Rectal smooth muscle tissue (tissue), 1 donor: Measurements from ENCODE around the gene ENTHD1.

ENCODE experiments used
- H3K27ac ChIP-seq: one replicate; pipeline ENCODE4 v1.7.0; 2013; ENCODE audit warnings: low read depth, low read length, inconsistent platforms
- H3K27me3 ChIP-seq: one replicate; pipeline ENCODE4 v1.7.0; 2013; ENCODE audit warnings: low read length; ENCODE audit not compliant: control insufficient read depth, insufficient read depth
- H3K36me3 ChIP-seq: one replicate; pipeline ENCODE4 v1.7.0; 2013; ENCODE audit warnings: low read length; ENCODE audit not compliant: control insufficient read depth, insufficient read depth
- H3K4me1 ChIP-seq: one replicate; pipeline ENCODE4 v1.7.0; 2013; ENCODE audit warnings: low read length; ENCODE audit not compliant: control insufficient read depth, insufficient read depth
- H3K4me3 ChIP-seq: one replicate; pipeline ENCODE4 v1.7.0; 2013; ENCODE audit warnings: low read length
- H3K9ac ChIP-seq: one replicate; pipeline ENCODE4 v1.7.0; 2013; ENCODE audit warnings: low read length

The ENTHD1 gene

DNA sequence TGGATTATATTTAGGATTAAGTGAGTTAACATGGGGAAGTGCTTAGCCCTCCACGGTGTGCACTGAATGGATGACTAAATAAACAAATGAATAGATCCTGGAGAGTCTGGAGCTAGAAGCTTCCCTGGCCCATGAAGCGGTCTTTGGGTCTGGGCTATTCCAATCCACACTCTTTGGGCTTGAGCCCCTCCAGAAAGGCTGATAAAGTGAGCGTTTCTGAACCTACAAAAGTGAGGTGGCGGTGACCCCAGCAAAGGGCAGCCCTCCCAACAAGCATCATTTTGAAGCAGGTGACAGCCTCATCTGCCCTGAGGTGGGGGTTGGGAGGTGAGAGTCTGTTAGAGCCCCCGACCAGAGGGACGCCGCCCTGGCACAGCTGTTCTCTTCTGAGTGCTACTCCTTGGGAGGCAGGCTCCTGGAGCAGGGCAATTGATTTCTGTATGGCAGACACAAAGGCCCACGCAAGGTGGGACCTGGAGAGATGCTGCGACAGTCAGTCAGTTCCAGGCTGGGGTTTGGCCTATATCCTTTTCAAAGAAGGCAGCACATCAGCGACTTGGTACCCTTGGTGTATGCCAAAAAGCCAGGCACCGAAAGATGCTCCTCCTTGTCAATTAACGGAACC, 165.2 kb downstream of the ENTHD1 start:
- H3K36me3 ChIP-seq: no peaks in the 10 kb centered on the region
- no peaks in the 10 kb centered on the region for H3K27me3 ChIP-seq
- no peaks in the 10 kb centered on the region for H3K4me1 ChIP-seq
- no peak overlapping the region for H3K4me3 ChIP-seq
- no peak overlapping the region for H3K9ac ChIP-seq
- no peak overlapping the region for H3K27ac ChIP-seq

DNA sequence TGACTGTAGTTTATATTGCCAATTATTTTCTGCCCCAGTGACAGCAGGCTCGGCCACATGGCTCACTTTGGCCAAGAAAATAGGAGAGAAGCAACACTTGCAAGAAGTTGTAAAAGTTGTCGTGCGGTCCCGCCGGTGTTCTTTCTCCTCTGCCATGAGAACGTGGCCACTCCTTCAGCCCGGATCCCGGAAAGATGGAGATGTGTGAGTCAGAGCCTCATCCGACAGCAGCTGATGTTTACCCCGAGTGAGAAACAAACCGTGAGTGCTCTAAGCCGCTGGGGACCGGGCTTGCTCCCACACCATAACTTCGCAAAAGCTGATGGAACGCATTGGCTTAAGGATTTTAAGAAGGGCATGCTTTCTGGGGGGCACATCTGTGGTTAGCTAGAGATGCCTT, 166.0 kb downstream of the ENTHD1 start:
- Histone ChIP-seq H3K4me1 (no peaks in the 10 kb centered on the region), H3K9ac (no peak overlapping the region), H3K27me3 (no peaks in the 10 kb centered on the region), H3K4me3 (no peak overlapping the region), H3K27ac (no peak overlapping the region), H3K36me3 (no peaks in the 10 kb centered on the region)

DNA sequence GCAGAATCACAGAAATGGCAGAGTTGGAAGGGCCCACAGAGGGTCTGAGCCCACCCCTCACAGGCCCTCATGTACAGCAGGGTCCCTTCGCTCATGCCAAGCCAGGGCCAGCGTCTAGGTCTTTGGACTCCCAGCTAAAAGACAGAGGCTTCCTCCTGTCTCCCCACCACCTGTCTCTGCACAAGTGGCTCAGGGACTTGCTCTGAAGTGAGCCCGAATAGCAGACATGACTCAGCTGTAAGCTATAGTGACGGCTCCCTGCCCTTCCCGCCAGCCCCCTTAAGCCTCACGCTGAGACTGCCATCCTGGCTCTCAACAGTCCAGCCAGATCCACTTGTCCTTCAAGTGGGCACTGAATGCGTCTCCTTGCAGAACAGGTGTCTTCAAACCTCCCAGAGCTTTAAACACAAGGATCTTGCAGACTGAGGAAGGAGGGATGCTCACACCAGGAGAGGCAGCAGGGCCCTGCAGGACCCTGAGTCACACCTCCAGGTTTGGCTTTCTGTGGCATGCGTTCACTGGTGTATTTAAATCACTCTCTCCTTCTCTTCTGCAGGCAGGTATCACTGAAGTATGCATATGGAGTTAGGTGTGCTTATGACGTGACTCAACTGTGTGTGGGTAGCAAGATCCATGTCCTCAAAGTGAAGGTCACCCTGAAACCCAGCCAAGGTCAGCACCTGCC, 168.1 kb downstream of the ENTHD1 start:
- Histone ChIP-seq H3K4me1 (no peaks in the 10 kb centered on the region), H3K4me3 (no peak overlapping the region), H3K9ac (no peak overlapping the region), H3K36me3 (no peaks in the 10 kb centered on the region), H3K27ac (no peak overlapping the region), H3K27me3 (no peaks in the 10 kb centered on the region)

DNA sequence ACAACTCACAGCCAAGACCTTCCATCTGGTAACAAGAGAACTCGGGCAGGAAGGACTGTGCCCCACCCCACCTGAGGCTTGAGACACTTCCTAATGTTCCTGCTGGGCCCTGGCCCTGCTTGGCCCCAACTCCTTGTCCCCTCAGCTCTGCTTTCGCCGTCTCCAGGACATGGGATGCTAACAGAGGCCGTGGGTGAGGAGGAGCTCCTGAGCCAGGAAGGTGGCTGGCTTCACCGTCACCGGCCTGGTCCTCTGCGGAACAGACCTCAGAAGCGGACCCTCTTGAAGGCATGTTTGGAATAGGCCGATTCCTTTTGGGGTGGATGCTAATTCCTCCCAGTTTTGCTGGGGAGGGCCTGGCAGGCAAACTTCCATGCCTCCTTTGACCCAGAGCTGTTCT, 168.7 kb downstream of the ENTHD1 start:
- Histone ChIP-seq H3K4me1 (no peaks in the 10 kb centered on the region), H3K9ac (no peak overlapping the region), H3K36me3 (no peaks in the 10 kb centered on the region), H3K27ac (no peak overlapping the region), H3K4me3 (no peak overlapping the region), H3K27me3 (no peaks in the 10 kb centered on the region)

DNA sequence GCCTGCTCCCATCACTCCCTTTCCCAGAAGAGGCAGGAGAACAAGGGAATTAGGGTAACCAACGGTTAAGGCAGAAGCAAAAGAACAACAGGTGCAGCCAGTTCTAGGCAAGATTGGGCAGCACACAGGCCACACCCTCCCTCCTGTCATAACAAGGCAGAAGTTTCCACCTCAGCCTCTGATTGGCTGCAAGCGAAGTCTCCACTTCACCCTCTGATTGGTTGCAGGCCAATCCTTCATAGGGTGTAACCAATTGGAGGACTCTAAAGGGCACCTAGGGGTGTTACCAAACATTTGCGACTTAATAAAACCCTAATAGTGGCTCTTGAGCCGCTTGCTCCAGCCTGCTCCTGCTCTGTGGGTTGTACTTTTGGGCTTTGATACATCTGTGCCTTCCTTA, 169.2 kb downstream of the ENTHD1 start:
- Histone ChIP-seq H3K4me1 (no peaks in the 10 kb centered on the region), H3K36me3 (no peaks in the 10 kb centered on the region), H3K4me3 (no peak overlapping the region), H3K9ac (no peak overlapping the region), H3K27ac (no peak overlapping the region), H3K27me3 (no peaks in the 10 kb centered on the region)

DNA sequence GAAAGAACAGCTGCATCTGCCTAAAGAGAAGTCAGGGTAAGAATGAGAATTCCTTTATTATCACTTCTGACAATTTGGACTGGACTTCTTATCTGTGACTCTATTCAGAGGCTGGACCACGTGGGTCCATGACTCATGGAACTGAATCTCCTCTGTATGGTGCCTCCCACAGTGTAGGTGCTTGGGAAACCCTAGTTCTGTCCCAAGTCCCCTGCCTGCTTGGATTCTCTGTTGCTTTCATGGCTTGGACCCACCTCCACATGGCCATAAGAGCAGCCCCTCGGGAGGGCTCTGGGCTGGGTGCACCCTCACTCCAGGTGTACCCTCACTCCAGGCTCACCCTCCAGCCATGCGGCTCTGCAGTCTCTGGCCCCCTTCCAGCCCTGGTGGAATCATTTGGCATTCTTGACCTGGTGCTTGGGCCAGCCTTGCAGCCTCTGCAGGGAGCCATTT, 169.6 kb downstream of the ENTHD1 start:
- Histone ChIP-seq H3K27ac (no peak overlapping the region), H3K4me1 (no peaks in the 10 kb centered on the region), H3K4me3 (no peak overlapping the region)

DNA sequence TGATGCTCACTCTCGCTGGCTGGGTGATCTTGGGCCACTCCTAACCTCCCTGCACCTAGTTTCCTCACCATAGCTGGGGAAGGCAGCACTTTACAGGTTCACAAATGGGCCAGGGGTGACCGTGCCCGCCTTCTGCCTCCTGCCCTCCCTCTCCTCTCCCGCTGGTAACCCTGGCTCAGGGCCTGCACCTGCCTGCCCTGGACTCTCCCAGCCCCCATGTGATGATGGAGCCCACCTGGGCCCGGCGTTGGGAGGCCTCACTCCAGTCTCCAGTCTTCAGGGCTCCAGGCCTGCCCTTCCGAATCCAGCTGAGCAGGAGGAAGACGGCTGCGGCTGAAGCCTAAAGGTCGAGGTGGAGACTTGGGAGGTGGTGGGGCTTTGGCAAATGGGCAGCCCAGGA, 170.1 kb downstream of the ENTHD1 start:
- Histone ChIP-seq H3K4me1 (no peaks in the 10 kb centered on the region), H3K36me3 (no peaks in the 10 kb centered on the region), H3K27ac (no peak overlapping the region), H3K9ac (no peak overlapping the region), H3K27me3 (no peaks in the 10 kb centered on the region), H3K4me3 (no peak overlapping the region)

More for the DNA sequence above, 169.6 kb downstream of the ENTHD1 start:
- Histone ChIP-seq H3K27me3 (no peaks in the 10 kb centered on the region), H3K36me3 (no peaks in the 10 kb centered on the region), H3K9ac (no peak overlapping the region)

DNA sequence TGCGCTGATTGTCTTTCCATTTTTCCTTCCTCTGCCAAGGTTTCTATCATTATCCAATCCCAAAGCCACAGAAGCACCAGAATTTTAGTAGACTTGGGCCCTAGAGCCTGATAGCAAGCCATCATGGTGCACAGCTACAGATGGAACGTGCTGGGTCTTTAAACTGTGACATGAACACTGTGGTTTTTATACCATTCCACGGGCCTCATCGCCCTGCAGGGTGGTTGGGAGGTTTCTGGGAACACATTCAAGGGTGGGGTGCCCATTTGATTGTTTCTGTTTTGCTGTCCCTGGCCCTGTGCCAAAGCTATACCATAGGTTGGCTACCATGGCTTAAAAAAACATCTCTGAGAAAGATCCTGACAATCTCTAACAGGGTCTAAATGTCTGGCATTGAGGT, 171.1 kb downstream of the ENTHD1 start:
- no peaks in the 10 kb centered on the region for H3K36me3 ChIP-seq
- no peaks in the 10 kb centered on the region for H3K27me3 ChIP-seq
- no peaks in the 10 kb centered on the region for H3K4me1 ChIP-seq
- H3K4me3 ChIP-seq: no peak overlapping the region
- H3K9ac ChIP-seq: no peak overlapping the region
- H3K27ac ChIP-seq: no peak overlapping the region

DNA sequence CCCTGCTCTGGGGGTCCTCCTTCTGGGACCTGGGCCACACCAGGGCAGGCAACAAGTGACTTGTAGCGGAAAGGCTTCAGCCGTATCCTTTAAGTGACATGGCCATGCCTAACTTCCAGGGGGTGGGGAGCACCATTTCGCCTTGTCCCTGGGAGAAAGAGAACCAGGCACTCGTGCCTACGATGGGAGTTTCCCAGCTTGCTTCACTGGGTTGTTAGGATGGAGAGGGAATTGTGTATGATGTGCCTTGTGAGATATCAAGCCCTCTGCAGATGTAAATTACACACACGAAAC, 171.6 kb downstream of the ENTHD1 start:
- Histone ChIP-seq H3K9ac (no peak overlapping the region), H3K27me3 (no peaks in the 10 kb centered on the region), H3K4me1 (no peaks in the 10 kb centered on the region), H3K36me3 (no peaks in the 10 kb centered on the region), H3K4me3 (no peak overlapping the region), H3K27ac (no peak overlapping the region)

DNA sequence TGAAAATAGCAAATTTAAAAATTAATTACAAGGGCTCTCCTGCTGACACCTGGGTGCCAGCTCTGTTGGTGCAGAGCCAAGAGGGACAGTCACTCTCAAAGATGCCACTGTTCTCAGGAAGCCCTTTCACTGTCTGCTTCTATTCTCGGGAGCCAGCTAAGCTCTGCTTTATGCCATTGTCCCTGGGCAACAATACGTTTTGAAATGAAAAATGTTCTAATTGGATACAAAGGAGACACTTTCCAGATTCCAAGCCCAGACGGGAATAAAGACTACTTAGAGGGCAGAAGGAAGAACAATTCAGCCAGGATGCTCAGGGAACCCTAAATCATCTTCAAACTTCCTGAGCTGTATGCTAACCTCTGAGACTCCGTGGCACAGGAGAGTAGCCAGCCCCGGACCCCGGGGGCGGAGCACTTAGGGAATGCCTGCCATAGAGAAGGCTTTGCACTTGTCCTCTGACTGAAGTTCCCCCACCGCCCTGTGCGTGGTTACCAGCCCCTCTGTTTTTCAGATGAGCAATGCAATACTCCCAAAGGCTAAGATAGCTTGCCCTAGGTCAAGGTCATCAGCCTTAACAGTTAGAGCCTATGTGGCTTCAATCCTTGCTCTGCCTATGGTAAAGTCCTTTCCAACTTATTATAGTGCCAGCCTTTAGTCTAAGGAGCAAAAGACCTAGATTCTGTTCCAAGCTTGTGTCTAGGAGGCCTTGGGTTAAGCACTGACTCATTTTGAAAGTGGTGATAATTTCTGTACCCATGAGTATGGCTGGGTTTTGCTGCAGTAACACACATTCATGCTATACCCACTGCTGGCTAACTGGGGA, 172.1 kb downstream of the ENTHD1 start:
- Histone ChIP-seq H3K9ac (no peak overlapping the region), H3K27me3 (no peaks in the 10 kb centered on the region), H3K27ac (no peak overlapping the region)

DNA sequence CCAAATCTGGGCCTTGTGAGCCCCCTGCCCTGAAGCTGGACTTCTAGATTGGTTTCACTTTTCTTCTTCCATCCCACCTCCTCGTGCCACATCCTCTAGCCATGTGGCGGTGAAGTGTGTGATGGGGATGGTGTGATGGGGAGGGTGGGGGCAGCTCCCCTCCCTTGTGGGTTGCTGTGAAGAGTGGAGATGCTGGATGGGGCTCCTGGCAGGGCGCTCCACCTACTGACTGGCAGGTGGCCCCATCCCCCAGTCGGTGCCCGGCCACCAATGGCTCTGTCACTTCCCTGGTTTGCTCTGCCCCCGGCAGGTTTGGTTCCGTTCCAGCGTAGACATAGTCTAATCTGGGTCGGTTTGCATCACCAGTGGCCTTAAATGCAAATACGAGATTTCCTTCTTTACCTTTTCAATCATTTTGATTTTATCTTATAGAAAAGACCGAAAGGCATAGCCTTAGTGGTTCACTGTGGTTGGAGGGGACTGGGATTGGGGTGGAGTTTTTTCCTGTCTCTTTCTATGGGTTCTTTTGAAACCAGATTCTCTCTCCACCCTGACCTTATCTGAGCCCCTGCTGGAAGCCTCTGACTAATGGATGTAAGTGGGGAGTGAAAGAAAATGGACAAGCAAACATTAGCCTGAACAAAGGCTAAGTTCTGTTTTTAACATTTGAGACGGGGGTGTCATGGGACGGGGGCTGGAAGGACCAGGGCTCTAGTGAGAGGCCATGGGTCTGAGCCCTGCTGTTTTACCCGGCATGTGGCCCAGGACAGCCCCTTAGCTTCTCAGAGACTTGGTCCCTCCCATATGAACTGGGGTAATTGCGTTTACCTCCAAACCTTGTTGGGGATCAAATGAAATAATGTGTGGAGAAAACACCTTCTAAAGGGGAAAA, 173.8 kb downstream of the ENTHD1 start:
- Histone ChIP-seq H3K4me3 (no peak overlapping the region), H3K27ac (no peak overlapping the region), H3K27me3 (no peaks in the 10 kb centered on the region), H3K4me1 (no peaks in the 10 kb centered on the region), H3K36me3 (no peaks in the 10 kb centered on the region), H3K9ac (no peak overlapping the region)

More for the DNA sequence above, 172.1 kb downstream of the ENTHD1 start:
- Histone ChIP-seq H3K4me3 (no peak overlapping the region), H3K36me3 (no peaks in the 10 kb centered on the region), H3K4me1 (no peaks in the 10 kb centered on the region)

DNA sequence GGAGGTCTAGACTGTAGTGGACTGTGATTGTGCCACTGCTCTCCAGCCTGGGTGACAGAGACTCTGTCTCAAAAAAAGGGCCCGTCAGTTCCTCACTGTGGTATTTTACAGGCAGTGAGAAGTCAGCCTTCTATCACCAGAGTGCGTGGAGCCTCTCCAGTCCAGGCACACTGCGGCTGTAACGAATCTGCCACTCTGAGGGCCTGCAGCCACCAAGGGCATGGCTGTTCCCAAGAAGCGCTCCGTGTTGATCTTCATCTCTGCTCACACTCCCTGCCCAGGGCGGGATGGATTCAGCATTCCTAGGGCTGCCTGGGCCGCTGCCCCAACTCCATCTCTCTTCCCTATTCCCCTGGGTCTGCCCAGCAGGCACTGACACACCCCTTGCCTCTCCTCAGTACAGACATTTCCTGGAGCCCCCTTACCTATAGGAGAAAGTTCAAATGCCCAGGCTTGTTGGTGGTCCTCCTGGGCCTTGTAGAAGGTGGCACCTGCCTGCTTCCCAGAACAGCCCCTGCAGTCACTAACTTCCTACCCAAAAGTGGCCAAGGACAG, 174.6 kb downstream of the ENTHD1 start:
- H3K27ac ChIP-seq: no peak overlapping the region
- H3K9ac ChIP-seq: no peak overlapping the region
- no peaks in the 10 kb centered on the region for H3K36me3 ChIP-seq
- no peak overlapping the region for H3K4me3 ChIP-seq
- no peaks in the 10 kb centered on the region for H3K4me1 ChIP-seq
- no peaks in the 10 kb centered on the region for H3K27me3 ChIP-seq
